K562 (cell line): ENCODE measurements around the gene GGPS1.

Source experiments
- BRCA1 ChIP-seq, 2 experiments: fragments of 450-650 bp in 1 of 2; sonication (generic) in 1 of 2; formaldehyde crosslinking in 1 of 2; IDR thresholded peaks; 2 replicates each; pipeline versions ENCODE4 v1.5.0 to v1.6.1; 2017 to 2020; ENCODE audit warnings: mild to moderate bottlenecking in 1 of 2, missing genetic modification reagents in 1 of 2
- CTCF ChIP-seq, 3 experiments: IDR thresholded peaks in 2 of 3; conservative IDR thresholded peaks in 1 of 3; 2 replicates each; pipeline ENCODE4 v1.5.1; 2011 to 2012; ENCODE audit warnings: low read length in 3 of 3, mild to moderate bottlenecking in 3 of 3, control low read depth in 2 of 3, improper control_type of control experiment in 1 of 3, inconsistent platforms in 1 of 3, low read depth in 1 of 3, mixed read lengths in 1 of 3, moderate library complexity in 1 of 3; ENCODE audit not compliant: insufficient read depth in 2 of 3
- CXXC5 ChIP-seq: fragments of 250-450 bp; sonication (Bioruptor Pico); IDR thresholded peaks from 2 replicates; pipeline ENCODE4 v1.8.0; 2022; ENCODE audit warnings: inconsistent platforms, mild to moderate bottlenecking, moderate library complexity
- E4F1 ChIP-seq: fragments of 250-450 bp; sonication (Bioruptor Pico); IDR thresholded peaks from 2 replicates; pipeline ENCODE4 v1.5.0; 2021; ENCODE audit warnings: mild to moderate bottlenecking, borderline replicate concordance
- HIVEP1 ChIP-seq: fragments of 250-450 bp; sonication (Bioruptor Pico); IDR thresholded peaks from 2 replicates; pipeline ENCODE4 v1.4.0; 2020; ENCODE audit warnings: mild to moderate bottlenecking
- NR3C1 ChIP-seq: sonication (generic); formaldehyde crosslinking; IDR thresholded peaks from 2 replicates; pipeline ENCODE4 v1.8.1; 2022; ENCODE audit warnings: missing genetic modification reagents
- SMARCA5 ChIP-seq: fragments of 450-650 bp; IDR thresholded peaks from 2 replicates; pipeline ENCODE4 v1.6.1; 2016
- SPI1 ChIP-seq: IDR thresholded peaks from 2 replicates; pipeline ENCODE4 v1.6.1; 2011; ENCODE audit warnings: low read depth, low read length, control low read depth, borderline replicate concordance
- ZNF280B ChIP-seq: fragments of 250-450 bp; sonication (Bioruptor Pico); IDR thresholded peaks from 2 replicates; pipeline ENCODE4 v1.5.1; 2021; ENCODE audit warnings: mild to moderate bottlenecking

GRCh38 chr1:235327559-235328270, 655 bp upstream of the GGPS1 start, which contains the start of gene ARID4B:
- TF ChIP-seq NR3C1 (CRISPR knock-in tag) (no peak), SMARCA5 (no peak), SPI1 (no peak), HIVEP1 (CRISPR knock-in tag) (0 out of 2 replicates have a peak, but pooled peaks have one; percentile 59), BRCA1 (IDR thresholded peaks at IDR 0.05) (no peak), BRCA1 (CRISPR knock-in tag; IDR thresholded peaks at IDR 0.05) (no peak), ZNF280B (CRISPR knock-in tag) (no peak), E4F1 (CRISPR knock-in tag) (no peak), CXXC5 (CRISPR knock-in tag) (no peak; the same call in 1 of the 2 replicates), CTCF (IDR thresholded peaks at IDR 0.05 in 2 of 3, conservative IDR thresholded peaks at IDR 0.05 in 1 of 3; ENCODE audit: insufficient read depth in 2 of 3, low read depth in 1 of 3, low read length in 3 of 3) (no peak; a peak in 1 of 6 replicates)
